GM21619 (cell line): ENCODE data around the gene ARSB.

Source experiments
- ATAC-seq: cut with Tn5 transposase; IDR thresholded peaks from one replicate; pipeline ENCODE4 v1.9.1; 2021; ENCODE audit not compliant: unreplicated experiment

ARSB gene

DNA sequence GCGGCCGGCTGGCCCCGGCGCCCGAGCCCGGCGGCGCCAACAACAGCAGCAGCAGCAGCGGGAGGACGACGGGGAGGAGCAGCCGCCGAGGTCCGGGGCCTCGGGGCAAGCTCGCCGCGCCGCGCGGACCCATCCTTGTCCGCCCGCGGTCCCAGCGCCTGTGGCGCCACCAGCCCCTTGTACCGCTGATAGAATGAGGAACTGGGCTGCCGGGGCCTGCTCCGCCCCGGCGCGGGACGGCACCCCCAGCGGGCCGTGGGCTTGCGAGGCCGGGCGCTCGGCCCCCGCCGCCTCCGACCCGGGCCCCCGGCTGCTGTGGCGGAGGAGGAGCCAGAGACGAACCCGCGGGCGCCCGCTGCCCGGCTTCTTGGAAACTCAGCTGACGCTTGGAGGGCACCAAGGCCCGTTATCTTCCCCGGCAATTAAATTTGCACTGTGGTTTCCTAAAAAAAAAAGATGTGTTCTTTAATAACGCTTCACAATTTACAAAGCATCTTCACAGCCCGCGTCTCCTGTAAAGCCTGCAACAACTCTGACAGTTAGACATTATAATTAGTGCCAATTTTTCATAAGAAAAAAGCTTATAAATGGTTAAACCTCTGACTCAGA is at the start of gene ARSB:
Gene ARSB, minus strand, starts transcription at position 195 of the 609 bp plus-strand sequence. Its CDS starts 62 bp downstream, at position 133.
- peak; percentile 42 for ATAC-seq

DNA sequence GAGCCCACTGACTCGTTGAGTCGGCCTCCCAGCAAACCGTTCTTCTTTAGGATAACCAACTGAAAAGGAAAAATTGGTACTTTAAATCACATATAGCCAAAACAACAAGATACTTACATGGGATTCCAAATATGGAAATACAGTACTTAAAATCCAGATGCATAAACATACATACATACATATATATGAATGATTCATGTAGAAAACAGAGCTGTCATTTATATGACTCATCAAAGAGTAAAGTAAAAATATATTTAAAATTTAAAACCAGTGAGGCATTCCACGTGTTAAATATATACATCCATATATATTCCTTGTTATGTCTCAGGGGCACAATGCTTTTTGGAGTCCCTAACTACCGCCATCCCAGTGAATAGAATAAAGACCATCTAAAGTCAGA is 47.7 kb upstream of the ARSB start:
- no peak for ATAC-seq

DNA sequence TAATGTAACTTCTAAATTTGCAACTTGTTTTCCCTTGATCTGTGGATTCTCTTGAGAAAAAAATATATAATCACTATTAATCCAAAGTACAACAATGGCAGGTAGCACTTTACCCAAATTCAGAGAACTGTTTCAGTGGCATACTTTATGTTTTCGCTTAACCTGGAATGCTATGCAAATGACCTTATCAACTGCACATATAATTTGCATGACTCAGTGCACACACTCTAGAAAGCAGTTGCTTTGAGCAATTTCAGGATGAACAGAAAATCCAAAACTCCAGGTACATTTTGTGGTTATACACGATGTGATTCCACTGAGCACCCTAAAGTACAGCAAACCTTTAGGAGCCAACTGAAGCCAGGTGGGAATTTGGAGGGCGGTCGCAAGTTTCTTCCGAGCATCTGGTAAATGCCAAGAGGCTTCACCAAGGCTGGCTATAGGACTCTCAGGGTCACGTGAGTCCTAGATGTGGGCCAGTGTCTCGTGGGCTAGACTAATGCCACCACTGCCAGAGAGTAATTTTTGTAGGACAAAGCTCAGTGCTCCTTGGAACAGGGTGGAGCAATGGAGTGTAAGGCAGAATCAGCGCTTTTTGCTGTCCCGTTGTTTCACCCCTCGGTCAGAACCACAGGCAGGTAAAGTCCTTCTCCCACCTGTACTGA is 47.1 kb upstream of the ARSB start:
- no peak for ATAC-seq

DNA sequence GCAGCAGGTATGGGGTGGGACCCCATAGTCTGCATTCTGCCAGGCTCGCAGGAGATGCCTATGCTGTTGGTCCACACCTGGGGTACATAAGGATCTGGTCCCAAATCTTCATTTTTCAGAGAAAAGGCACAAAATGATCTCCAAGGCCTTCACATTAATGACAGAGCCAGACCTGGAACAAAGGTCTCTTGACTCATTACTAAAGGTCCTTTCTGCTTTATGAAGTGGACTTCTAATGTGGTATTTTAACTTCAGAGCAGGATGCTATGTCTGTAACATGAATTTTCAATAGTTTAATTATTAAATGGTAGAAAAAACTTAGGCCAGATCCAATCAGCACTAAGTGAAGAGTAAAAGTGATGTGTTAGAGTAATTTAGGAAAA is 46.4 kb upstream of the ARSB start:
- ATAC-seq: no peak

DNA sequence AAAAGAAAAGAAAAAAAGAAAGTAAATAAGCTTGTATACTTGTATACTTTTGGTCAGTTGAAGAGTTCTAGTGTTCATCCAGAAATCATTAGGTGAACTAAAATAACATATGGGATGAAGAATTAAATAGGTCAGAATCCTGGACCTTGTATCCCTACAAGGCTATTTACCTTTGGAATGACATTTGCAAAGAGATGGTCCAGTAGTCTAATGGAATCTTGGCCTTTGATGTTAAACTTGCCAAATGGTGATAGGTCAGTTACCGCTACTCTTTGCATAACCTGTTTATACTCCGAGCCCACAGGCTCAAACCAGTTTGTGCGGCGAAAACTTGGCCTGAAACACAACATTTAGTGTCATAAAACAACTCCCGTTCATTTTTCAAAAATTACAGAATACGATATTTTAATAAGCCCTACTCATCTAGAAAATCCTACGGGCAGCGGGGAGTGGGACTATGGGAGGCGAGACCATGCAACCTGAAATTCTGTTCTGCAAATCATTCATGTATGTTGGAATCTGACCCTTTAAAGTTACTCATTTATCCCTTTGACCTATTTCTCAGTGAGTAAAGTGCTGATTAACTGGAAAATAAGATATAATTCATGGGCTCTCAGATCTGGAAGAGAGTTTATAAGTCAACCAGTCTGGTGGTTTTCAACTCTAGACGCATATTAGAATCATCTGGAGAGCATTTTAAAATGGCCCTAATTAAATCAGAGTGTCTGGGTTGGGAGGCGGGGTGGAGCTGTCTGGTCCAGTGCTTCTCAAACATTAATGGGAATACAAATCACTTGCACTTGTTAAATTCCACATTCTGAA is 45.8 kb upstream of the ARSB start:
- no peak for ATAC-seq

GRCh38 chr5:79025054-79025472 is 40.0 kb upstream of the ARSB start:
- no peak for ATAC-seq

DNA sequence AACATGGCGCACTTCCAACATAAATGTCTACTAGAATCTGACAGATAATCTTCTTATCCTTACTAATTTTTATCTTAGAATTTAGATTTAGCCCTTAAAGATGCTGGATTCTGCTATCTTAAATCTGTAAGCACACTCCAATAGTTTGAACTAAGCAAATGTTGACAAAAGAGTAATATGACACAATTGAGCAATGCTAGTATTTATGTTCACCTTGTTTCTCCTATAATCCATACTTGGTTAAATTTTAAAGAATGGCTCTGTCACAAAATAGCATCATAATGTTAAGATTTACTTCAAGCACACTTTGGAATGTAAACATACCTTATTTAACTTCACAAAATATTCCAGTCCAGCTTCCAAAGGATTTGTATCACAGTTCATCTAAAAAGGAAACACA is 38.8 kb upstream of the ARSB start:
- ATAC-seq: no peak

DNA sequence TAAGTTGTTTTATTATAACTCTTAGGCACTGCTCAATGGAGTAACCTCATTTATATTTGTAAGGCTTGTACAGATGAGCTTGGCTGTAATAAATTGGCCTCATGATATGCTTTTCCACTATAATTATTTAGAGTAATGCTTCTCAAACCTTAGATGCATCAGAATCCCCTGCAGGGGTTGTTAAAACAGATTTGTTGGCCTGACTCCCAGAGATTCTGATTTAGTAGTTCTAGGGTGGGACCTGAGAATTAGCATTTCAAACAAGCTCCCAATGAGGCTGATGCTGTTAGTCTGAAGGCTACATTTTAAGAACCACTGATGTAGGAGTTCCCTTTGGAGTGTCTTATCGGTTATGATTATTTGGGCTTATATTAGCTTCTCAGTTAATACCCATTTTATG is 38.2 kb upstream of the ARSB start:
- no peak for ATAC-seq

- no peak for ATAC-seq
These were observed 37.7 kb upstream of the ARSB start for GRCh38 chr5:79022771-79023170.

- no peak for ATAC-seq
These were observed 36.6 kb upstream of the ARSB start for GRCh38 chr5:79021753-79022152.

DNA sequence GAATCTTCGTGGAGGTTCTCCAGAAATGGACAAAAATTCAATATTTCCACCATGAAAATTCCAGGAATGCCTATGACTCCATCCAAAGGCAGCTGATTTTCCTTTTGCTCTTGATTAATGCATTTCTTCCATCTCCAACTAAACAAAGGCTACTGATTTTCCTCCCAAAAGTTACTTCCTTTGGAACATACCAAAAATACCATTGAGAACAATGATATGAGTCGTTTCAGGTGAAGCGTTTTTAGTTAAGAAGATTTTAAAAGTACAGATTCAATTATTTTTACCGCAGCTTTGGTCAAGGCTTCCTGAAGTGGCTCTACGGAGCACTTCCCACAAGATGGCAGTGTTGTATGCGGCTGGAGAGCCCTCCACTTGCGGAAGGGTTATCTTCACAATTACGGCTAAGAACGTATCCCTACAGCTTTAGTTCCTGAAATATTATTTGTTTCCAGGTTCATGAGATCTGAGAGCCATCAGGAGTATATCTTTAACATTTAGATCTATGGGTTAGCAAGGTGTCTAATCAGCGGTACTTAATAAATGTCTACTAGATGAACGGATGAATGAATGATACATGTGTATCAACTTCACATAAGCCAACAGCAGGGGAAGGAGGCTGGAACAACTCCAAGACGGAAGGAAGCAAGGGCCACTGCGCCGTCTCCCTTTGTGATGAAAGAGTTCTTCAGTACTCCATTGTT is 35.9 kb upstream of the ARSB start:
- ATAC-seq: no peak

GRCh38 chr5:79014631-79015030 is 29.5 kb upstream of the ARSB start:
- no peak for ATAC-seq

DNA sequence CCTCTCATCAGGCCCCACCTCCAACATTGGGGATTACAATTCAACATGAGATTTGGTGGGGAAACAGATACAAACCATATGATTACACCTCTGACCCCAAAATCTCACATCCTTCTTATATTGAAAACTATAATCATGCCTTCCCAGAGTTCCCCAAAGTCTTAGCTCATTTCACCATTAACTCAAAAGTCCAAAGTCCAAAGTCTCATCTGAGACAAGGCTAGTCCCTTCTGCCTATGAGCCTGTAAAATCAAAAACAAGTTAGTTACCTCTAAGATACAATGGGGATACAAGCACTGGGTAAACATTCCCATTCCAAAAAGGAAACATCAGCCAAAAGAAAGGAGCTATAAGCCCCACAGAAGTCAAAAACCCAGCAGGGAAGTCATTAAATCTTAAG is 26.8 kb upstream of the ARSB start:
- no peak for ATAC-seq

- ATAC-seq: no peak
These were observed 26.2 kb upstream of the ARSB start for GRCh38 chr5:79011219-79011836.

DNA sequence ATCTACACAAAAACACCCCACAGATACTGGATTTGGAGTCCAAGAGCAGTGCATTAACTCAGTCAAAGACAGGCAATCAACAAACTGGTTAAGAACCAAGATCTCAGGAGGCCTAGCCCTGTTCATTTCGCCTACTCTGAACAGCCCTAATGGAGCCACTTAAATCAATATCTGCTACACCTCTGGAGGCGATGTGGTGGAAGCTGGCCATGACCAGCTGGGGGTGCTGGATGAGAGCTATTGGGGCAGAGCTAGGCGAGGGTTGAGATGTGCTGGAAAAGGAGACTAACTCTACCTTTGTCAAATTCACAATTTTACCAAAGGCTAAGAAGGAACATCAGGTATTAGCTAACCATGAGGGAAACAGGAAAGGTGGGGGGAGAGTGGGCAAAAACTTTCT is 23.3 kb upstream of the ARSB start:
- no peak for ATAC-seq

- ATAC-seq: no peak
These were observed 22.8 kb upstream of the ARSB start for GRCh38 chr5:79007872-79008271.

DNA sequence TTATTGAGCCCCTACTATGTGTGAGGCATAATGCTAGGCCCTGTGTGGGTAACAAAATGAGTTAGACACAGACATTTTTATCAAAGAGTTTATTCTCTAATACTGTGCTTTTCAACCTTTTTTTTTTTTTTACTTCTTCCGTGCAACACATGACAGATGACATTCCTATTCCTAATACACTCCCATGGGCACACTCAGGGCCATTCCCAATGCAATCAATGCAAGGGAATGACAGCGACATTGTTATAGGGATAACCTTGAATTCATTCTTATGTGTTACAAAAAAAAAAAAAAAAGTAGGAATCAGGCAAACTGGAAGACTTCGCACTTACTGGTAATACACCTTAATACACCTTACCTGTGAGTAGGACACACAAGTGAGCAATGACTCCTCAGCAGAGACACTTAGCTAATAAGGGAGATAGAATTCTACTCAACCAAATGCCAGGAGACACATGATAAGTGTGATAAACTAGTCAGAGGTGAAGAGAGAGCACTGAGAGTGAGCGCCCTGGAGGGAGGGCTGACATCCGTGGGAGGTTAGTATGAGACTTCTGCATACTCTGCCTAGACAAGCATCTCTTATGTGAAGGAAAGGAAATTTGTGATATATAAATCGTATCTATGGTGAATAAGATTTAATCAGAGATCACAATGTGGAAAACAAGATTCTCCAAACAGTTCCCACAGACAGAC is 21.0 kb upstream of the ARSB start:
- ATAC-seq: no peak

DNA sequence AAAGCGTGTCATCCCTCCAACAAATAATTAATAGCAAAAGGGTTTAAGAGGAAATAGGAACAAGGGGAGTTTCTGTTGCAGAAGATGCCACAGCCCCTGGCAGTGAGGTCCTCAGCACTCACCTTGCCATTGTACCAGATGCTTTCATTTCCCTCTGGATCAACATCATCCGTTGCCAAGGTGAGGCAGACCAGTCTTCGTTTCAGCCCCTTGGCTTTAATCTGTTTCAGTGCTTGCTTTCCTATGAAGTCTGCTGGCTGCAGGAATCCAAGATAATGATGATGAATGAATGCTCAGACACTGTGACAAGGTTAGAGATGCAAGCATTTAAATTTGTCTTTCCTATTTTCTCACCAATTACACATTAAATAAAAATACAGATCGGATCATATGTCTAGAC is 20.0 kb upstream of the ARSB start:
- ATAC-seq: no peak

GRCh38 chr5:79002374-79002773 is 17.3 kb upstream of the ARSB start:
- no peak for ATAC-seq

DNA sequence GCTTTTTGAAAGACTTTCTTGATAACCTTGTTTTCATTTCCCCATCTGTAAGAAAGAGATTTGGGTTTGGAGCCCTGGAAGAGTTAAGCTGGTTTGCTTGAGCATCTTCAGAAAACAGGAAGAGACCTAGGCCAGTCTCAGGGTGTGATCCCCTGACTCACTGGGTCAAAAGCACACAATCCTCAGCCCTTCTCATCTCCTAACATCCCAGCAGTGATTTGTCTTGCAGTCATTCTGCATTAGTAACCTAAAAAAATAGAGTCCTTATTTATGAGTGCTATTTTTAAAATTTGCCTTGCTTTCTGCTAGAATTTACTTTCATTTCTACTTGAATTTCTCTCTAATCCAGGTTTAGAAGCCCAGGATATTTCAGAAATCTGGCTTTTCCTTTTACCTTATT is 16.4 kb upstream of the ARSB start:
- no peak for ATAC-seq

DNA sequence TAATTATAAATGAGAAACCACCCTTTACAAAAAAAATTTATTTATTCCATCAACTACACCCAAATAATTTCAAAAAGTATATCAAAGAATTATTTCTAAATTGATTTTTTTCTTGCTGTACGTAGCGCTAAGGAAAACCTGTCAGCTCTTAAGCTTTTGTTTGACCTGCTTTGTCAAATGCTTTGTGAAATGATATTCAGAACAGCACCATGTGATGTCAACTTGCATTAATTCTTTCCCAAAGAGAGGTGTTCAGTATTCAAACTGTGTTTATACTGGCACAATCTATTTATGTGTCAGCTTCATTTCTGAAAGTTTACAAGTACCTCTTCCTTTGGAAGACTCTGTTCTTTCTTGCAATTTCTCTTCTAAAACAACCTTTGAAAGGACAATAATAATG is 12.0 kb upstream of the ARSB start:
- ATAC-seq: no peak
